CD8-positive, alpha-beta memory T cell (primary cell): Measurements from ENCODE around the gene MYBPC3. TPM values are rescaled to one million over a fixed set of nuclear protein-coding genes. Genes with fewer than 3 reads are reported as not detected.

Experiments
- CTCF ChIA-PET: fragments of 350-600 bp; sonication (Branson Sonifier 250); formaldehyde crosslinking; loops from one replicate; lab custom pipeline; 2021; ENCODE audit warnings: antibody characterized with exemption; lab: Charles Lee
- POLR2A ChIA-PET: fragments of 350-600 bp; sonication (Branson Sonifier 250); formaldehyde crosslinking; loops from one replicate; lab custom pipeline; 2021; ENCODE audit warnings: antibody characterized with exemption; lab: Charles Lee
- DNase-seq, 5 donors: peaks; one replicate each; pipeline versions ENCODE4 v3.0.0 to v3.0.0-alpha.2; 2020 to 2022; ENCODE audit warnings: mixed read lengths in 1 of 5
- H3K27ac ChIP-seq: one replicate; pipeline ENCODE4 v1.7.0; 2013; ENCODE audit warnings: low read depth, mild to moderate bottlenecking, low read length, moderate library complexity
- H3K27me3 ChIP-seq: 2 replicates; pipeline ENCODE4 v1.7.0; 2013; ENCODE audit warnings: low read length, mild to moderate bottlenecking; ENCODE audit not compliant: insufficient read depth, poor library complexity, severe bottlenecking
- H3K36me3 ChIP-seq: 2 replicates; pipeline ENCODE4 v1.7.0; 2013; ENCODE audit warnings: mild to moderate bottlenecking, low read length, moderate library complexity; ENCODE audit not compliant: insufficient read depth
- H3K4me1 ChIP-seq: 2 replicates; pipeline ENCODE4 v1.7.0; 2013; ENCODE audit warnings: mild to moderate bottlenecking, low read length, moderate library complexity; ENCODE audit not compliant: insufficient read depth
- H3K4me3 ChIP-seq: 2 replicates; pipeline ENCODE4 v1.7.0; 2013; ENCODE audit warnings: mild to moderate bottlenecking, low read length
- H3K9me3 ChIP-seq: 2 replicates; pipeline ENCODE4 v1.7.0; 2013; ENCODE audit warnings: mild to moderate bottlenecking, low read length
- H3K27ac Mint-ChIP-seq, 8 donors: one replicate each; pipeline ENCODE4 v1.8.0; 2020 to 2021; ENCODE audit warnings: mixed read lengths in 8 of 8, mild to moderate bottlenecking in 6 of 8, inconsistent platforms in 3 of 8, moderate library complexity in 3 of 8
- H3K27me3 Mint-ChIP-seq, 2 donors: one replicate each; pipeline ENCODE4 v1.8.0; 2020 to 2021; ENCODE audit warnings: mixed read lengths in 2 of 2, mild to moderate bottlenecking in 1 of 2, moderate library complexity in 1 of 2
- H3K36me3 Mint-ChIP-seq, 3 donors: one replicate each; pipeline ENCODE4 v1.8.0; 2020 to 2021; ENCODE audit warnings: mixed read lengths in 3 of 3, inconsistent platforms in 1 of 3, mild to moderate bottlenecking in 1 of 3
- H3K4me1 Mint-ChIP-seq, 3 donors: one replicate each; pipeline ENCODE4 v1.8.0; 2020 to 2021; ENCODE audit warnings: mixed read lengths in 3 of 3, inconsistent platforms in 1 of 3, mild to moderate bottlenecking in 1 of 3
- H3K4me3 Mint-ChIP-seq, 7 donors: one replicate each; pipeline ENCODE4 v1.8.0; 2020 to 2021; ENCODE audit warnings: mixed read lengths in 7 of 7, mild to moderate bottlenecking in 6 of 7, moderate library complexity in 4 of 7, inconsistent platforms in 2 of 7
- H3K9me3 Mint-ChIP-seq, 5 donors: one replicate each; pipeline ENCODE4 v1.8.0; 2020 to 2022; ENCODE audit warnings: mixed read lengths in 5 of 5, mild to moderate bottlenecking in 3 of 5, moderate library complexity in 2 of 5, inconsistent platforms in 1 of 5
- polyA plus RNA-seq: library from polyadenylated mRNA; unstranded; fragments of 300-500 nt; fragmentation: Illumina TruSeq; gene quantifications from one replicate; pipeline ENCODE4 v1.2.3, GENCODE V29; 2021
- total RNA-seq, 2 experiments: library from RNA; stranded (reverse); gene quantifications; one replicate each; pipeline ENCODE4 v1.2.3, GENCODE V29; 2021

Gene MYBPC3
- total and polyA plus RNA-seq, 3 experiments from 2014 or later: not detected

DNA sequence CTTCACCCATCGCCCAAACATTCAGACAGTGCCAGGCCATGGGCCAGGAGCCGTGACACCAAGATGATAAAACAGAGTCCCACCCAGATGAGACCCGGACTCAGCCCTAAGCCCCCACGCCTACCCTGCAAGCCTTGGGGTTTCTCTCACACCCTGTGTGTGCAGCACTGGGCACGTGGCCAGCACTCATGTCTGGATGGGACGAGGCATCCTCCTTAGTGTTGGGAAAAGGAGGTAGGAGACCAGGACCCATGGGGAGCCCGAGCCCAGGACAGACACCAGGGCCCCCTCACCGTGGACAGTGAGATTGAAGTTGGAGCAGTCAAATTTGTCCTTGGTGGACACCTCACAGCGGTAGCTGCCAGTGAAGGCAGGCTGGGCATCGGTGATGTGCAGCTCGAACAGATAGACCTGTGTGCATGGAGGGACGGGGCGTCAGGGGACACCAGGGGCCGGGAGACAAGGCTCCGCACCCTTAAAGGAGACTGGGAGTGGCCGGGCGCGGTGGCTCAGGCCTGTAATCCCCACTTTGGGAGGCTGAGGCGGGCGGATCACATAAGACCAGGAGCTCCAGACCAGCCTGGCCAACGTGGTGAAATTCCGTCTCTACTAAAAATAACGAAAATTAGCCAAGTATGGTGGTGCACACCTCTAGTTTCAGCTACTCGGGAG, 4.2 kb downstream of the MYBPC3 start:
- Mint-ChIP-seq H3K4me1 (no peaks in the 10 kb centered on the region), H3K36me3 (no peaks in the 10 kb centered on the region), H3K4me3 (no peak overlapping the region), H3K9me3 (no peaks in the 10 kb centered on the region), H3K27ac (no peak overlapping the region), H3K27me3 (peaks cover 0 to 3% of the 10 kb centered on the region in 2 donors)
- no peak overlapping the region for H3K4me3 ChIP-seq
- H3K36me3 ChIP-seq: no peaks in the 10 kb centered on the region
- no peaks in the 10 kb centered on the region for H3K27me3 ChIP-seq
- H3K27ac ChIP-seq: no peak overlapping the region
- ChIA-PET POLR2A (no interaction called here), CTCF (interaction anchor here (1.3 to 1.5 kb wide), 2 partner anchors 12 to 26 kb away, joined by 3 to 5 read pairs; no protein-coding TSS in a partner anchor)
- H3K4me1 ChIP-seq: no peaks in the 10 kb centered on the region
- DNase-seq: no peak
- H3K9me3 ChIP-seq: no peaks in the 10 kb centered on the region

DNA sequence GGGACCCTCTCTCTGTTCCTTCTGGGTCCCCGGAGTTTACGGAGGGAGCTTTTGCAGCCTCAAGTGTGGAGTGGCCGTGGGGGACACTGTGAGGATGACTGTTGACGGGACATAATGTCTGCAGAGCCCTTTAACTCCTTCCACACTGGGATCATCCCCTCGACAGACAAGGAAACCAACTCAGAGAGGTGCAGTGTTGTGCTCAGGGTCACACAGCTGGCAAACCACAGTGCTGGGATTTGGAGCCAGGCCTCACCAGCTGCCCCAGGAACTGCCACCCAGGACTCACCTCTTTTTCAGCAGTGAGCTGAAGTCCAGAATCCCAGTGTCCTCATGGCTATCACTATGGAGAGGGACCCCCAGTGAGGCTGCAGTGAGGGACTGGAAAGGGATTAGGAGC, 5.4 kb downstream of the MYBPC3 start:
- no peaks in the 10 kb centered on the region for H3K36me3 ChIP-seq
- ChIA-PET CTCF (interaction anchor here (1.3 kb wide), 1 partner anchor 10 kb away, joined by 3 read pairs; no protein-coding TSS in a partner anchor), POLR2A (no interaction called here)
- peaks cover 0 to 3% of the 10 kb centered on the region in 2 donors for H3K27me3 Mint-ChIP-seq
- H3K9me3 ChIP-seq: no peaks in the 10 kb centered on the region
- H3K27ac Mint-ChIP-seq: no peak overlapping the region
- no peak overlapping the region for H3K4me3 ChIP-seq
- H3K4me1 Mint-ChIP-seq: no peaks in the 10 kb centered on the region
- no peaks in the 10 kb centered on the region for H3K27me3 ChIP-seq
- H3K4me1 ChIP-seq: no peaks in the 10 kb centered on the region
- no peak overlapping the region for H3K4me3 Mint-ChIP-seq
- H3K36me3 Mint-ChIP-seq: no peaks in the 10 kb centered on the region
- DNase-seq: no peak
- no peaks in the 10 kb centered on the region for H3K9me3 Mint-ChIP-seq
- no peak overlapping the region for H3K27ac ChIP-seq

DNA sequence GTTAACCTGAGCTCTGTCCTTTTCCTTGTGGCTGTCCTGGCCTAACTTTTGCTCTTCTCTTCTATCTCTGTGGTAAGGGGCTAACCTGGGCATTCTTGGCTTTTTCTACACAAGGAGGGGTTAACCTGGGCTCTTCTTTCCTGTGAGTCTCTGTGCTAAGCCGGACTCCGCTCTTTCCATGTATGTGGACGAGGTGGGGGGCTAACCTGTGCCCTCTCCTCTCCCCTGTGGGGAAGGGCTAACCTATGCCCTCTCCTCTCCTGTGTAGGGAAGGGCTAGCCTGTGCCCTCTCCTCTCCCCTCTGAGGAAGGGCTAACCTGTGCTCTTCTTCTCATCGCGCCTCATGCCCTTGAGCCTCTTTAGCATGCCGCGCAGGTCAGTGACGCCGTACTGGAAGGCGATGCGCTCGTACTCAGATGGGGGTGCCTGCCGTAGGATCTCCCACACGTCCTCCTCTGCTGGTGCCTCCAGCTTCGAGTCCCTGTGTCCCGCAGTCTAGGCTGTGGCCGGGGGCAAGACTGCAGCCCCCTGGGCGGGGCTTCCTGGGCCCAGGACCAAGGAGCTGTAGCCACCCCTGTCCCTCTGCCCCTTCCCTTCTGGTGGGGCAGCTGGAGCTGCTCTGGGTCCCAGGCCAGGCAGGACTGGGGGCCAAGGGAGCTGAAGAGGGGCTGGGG, 6.5 kb downstream of the MYBPC3 start:
- Mint-ChIP-seq H3K27ac (peak overlapping the region in 2 of 8 donors; percentile 4 to 73), H3K9me3 (no peaks in the 10 kb centered on the region), H3K4me3 (no peak overlapping the region), H3K27me3 (peaks cover 0 to 4% of the 10 kb centered on the region in 2 donors), H3K36me3 (no peaks in the 10 kb centered on the region), H3K4me1 (no peaks in the 10 kb centered on the region)
- CTCF ChIA-PET: no interaction called here
- Histone ChIP-seq H3K4me1 (no peaks in the 10 kb centered on the region), H3K9me3 (no peaks in the 10 kb centered on the region), H3K36me3 (no peaks in the 10 kb centered on the region), H3K27me3 (no peaks in the 10 kb centered on the region), H3K27ac (no peak overlapping the region), H3K4me3 (no peak overlapping the region)
- no peak for DNase-seq
- POLR2A ChIA-PET: interaction anchor here (0.6 kb wide), 1 partner anchor 59 kb away, joined by 11 read pairs; no protein-coding TSS in a partner anchor

DNA sequence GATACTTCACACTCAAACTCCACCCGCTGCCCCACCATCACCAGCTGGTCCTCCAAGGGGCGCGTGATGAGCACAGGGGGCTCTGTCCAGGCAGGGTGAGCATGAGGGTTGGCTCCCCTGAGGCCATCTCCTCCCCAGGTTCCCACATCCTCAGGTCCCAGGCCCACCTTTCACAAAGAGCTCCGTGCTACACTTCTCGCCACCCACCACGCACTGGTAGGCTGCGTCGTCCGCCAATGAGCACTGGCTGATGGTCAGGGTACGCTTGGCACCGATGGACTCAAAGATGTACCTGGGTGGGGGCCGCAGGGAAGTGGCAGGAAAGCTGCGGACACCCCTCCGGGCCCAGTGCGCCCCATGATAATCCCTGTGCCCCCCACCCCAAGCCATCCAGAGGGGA, 9.6 kb downstream of the MYBPC3 start:
- DNase-seq: no peak
- H3K4me1 ChIP-seq: no peaks in the 10 kb centered on the region
- Mint-ChIP-seq H3K9me3 (no peaks in the 10 kb centered on the region), H3K4me3 (no peak overlapping the region), H3K4me1 (no peaks in the 10 kb centered on the region), H3K27me3 (peaks cover 0 to 4% of the 10 kb centered on the region in 2 donors), H3K36me3 (no peaks in the 10 kb centered on the region), H3K27ac (no peak overlapping the region)
- no peaks in the 10 kb centered on the region for H3K27me3 ChIP-seq
- H3K27ac ChIP-seq: no peak overlapping the region
- no peak overlapping the region for H3K4me3 ChIP-seq
- H3K9me3 ChIP-seq: no peaks in the 10 kb centered on the region
- no peaks in the 10 kb centered on the region for H3K36me3 ChIP-seq
- POLR2A ChIA-PET: no interaction called here
- CTCF ChIA-PET: interaction anchor here (1.0 kb wide), 1 partner anchor 31 kb away, joined by 3 read pairs; no protein-coding TSS in a partner anchor

DNA sequence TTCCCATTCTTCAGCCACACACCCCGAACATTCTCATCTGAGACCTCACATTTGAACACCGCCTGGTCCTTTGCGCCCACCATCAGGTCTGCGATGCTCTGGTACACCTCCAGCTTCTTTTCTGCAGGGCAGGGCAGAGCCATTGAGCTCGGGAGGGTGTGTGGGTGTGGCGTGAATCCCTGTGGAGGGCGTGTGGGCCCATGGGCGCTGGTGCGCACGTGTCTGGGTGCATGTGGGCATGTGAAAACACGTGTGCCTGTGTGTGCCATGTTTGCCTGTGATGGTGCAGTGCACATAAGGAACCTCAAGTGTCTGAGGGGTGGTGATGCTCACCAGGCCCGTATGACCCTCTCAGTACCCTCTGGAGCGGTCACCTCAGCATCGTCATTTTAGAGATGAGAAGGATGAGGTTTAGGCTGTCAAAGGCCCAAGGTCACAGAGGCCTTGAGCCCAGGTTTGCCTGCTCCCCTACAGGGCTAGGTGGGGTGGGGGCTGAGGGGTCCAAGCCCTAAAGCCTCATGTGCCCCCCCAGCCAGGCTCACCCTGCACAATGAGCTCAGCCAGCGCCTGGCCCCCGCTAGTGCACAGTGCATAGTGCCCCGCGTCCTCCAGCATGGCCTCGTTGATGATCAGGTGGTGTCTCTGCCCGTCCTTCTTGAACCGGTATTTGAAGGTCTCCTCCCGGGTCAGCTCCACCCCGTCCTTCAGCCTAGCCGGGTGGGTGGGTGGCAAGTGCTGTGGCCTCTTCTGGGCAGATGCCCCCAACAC, 10.3 kb downstream of the MYBPC3 start:
- H3K9me3 Mint-ChIP-seq: no peaks in the 10 kb centered on the region
- Histone ChIP-seq H3K36me3 (no peaks in the 10 kb centered on the region), H3K27me3 (no peaks in the 10 kb centered on the region), H3K27ac (no peak overlapping the region), H3K4me1 (no peaks in the 10 kb centered on the region), H3K9me3 (no peaks in the 10 kb centered on the region), H3K4me3 (no peak overlapping the region)
- no peak overlapping the region for H3K27ac Mint-ChIP-seq
- CTCF ChIA-PET: interaction anchor here (1.0 kb wide), 1 partner anchor 32 kb away, joined by 3 read pairs; no protein-coding TSS in a partner anchor
- no peaks in the 10 kb centered on the region for H3K4me1 Mint-ChIP-seq
- DNase-seq: no peak
- H3K4me3 Mint-ChIP-seq: no peak overlapping the region
- H3K27me3 Mint-ChIP-seq: peaks cover 0 to 4% of the 10 kb centered on the region in 2 donors
- POLR2A ChIA-PET: no interaction called here
- H3K36me3 Mint-ChIP-seq: no peaks in the 10 kb centered on the region

DNA sequence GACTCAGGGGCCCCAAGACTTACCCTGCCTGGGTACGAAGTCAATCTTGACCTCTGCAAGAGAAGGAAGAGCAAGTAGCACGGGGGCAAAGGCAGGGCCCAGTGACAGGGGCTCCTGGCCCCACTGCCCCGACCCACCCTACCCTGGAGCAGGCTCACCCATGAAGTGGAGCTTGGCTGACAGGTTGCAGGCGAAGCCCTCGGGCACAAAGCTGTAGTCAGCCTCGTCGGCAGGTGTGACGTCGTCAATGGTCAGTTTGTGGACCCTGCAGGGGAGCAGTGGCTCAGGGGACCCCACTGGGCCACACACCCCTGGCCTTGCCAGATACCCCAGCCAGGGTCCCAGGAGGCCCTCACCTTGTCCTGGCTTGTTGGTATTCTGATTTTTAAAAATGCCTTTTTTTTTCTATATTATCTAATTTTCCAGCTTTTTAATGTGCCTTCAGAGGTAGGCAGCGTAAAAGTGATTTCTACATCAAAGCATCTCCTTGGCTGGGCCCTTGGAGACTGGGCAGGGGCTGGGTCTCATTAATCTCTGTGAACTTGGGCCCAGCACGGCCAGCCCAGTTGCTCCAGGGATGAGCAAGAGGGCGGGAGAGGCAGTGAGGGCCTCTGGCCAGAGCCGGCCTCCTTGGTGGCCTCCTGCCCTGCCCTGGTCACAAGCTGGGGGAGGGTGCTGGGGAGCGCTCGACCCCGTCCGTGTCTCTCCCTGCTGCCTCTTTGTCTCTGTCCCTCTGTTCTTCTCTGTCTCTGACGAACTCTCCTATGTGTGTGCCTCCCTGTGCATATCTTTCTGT, 11.3 kb downstream of the MYBPC3 start:
- Mint-ChIP-seq H3K4me3 (no peak overlapping the region), H3K4me1 (no peaks in the 10 kb centered on the region), H3K27ac (peak overlapping the region in 2 of 8 donors; percentile 5 to 22), H3K27me3 (peaks cover 0 to 4% of the 10 kb centered on the region in 2 donors), H3K9me3 (no peaks in the 10 kb centered on the region), H3K36me3 (no peaks in the 10 kb centered on the region)
- Histone ChIP-seq H3K27ac (no peak overlapping the region), H3K27me3 (no peaks in the 10 kb centered on the region), H3K4me1 (no peaks in the 10 kb centered on the region), H3K9me3 (no peaks in the 10 kb centered on the region), H3K36me3 (no peaks in the 10 kb centered on the region), H3K4me3 (no peak overlapping the region)
- POLR2A ChIA-PET: no interaction called here
- no peak for DNase-seq
- CTCF ChIA-PET: no interaction called here

DNA sequence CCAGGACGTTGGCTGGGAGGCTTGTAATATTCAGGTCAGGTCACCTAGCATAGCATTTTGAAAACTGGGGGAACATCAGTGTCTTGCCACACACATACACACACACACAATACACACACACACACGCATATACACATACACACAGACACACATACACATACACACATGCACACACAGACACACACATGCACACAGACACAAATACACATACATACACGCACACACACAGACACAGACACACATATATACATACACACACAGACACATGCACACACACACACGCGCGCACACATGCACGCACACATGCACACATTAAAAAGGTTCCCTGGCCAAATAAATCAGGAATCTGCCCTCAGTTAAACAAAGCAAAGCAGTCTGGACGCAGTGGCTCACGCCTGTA, 12.5 kb downstream of the MYBPC3 start:
- H3K4me1 ChIP-seq: no peaks in the 10 kb centered on the region
- ChIA-PET CTCF (interaction anchor here (1.5 kb wide), 1 partner anchor 114 kb away, joined by 3 read pairs; no protein-coding TSS in a partner anchor), POLR2A (no interaction called here)
- Mint-ChIP-seq H3K4me3 (no peak overlapping the region), H3K4me1 (no peaks in the 10 kb centered on the region), H3K27me3 (peaks cover 0 to 3% of the 10 kb centered on the region in 2 donors), H3K36me3 (no peaks in the 10 kb centered on the region), H3K9me3 (no peaks in the 10 kb centered on the region), H3K27ac (no peak overlapping the region)
- no peaks in the 10 kb centered on the region for H3K36me3 ChIP-seq
- no peaks in the 10 kb centered on the region for H3K27me3 ChIP-seq
- no peak for DNase-seq
- no peaks in the 10 kb centered on the region for H3K9me3 ChIP-seq
- no peak overlapping the region for H3K4me3 ChIP-seq
- H3K27ac ChIP-seq: no peak overlapping the region
